GM13976 (cell line): ENCODE results near the gene WDR86.
A peak's percentile ranks its signal among the peaks of the same experiment; 100 is the strongest.

ENCODE experiments used
- DNase-seq: peaks from one replicate; pipeline ENCODE4 v3.0.0; 2012; ENCODE audit warnings: low spot score
- in situ Hi-C: fragments of 300-500 bp; cut with MboI; formaldehyde crosslinking; loops from one replicate; pipeline ENCODE4 v1.12.0; 2022; ENCODE audit warnings: low sequenced_read_pairs, mixed read lengths, inconsistent platforms; ENCODE audit not compliant: unreplicated experiment
- TF ChIP-seq, protein P1 (sequence below): IDR thresholded peaks from 2 replicates; pipeline ENCODE4 v1.5.1; 2012; ENCODE audit warnings: borderline replicate concordance, mild to moderate bottlenecking; ENCODE audit not compliant: insufficient read depth; ENCODE audit errors: extremely low read depth, missing control alignments, control extremely low read depth

WDR86 gene

DNA sequence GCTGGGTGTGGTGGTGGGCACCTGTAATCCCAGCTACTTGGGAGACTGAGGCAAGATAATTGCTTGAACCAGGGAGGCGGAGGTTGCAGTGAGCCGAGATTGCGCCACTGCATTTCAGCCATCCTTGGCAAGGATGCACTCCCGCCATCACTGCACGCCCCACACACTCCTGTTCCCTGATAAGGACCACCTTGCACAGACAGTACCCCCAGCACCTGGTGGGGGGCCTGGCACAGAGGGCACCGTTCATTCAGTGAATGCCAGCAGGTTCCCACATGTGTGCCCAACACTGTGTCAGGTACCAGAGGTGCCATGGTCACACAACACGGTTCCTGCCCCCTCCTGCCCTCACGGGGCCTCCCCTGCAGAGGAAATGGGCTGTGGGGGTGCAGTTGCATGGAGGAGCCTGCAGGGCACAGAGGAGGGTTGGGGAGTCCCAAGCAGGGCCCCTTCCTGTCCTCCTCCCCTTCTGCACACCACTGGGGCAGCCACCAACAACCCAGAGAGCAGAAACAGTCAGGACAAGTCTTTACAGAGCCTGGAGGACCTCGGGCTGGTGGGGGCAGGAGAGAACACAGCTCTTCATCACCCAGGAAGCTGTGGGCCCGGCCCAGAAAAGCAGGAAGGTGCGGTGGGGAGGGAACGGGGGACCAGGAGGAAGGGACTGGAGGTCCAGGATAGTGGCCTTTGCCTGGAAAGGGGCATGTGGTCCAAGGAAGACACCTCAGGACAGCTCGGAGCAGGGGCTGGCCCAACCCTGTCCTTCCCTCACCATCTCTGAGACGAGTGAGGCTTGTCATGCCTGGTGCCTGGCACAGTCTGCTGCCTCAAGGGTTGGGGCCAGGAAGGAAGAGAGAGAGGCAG is 23.1 kb upstream of the WDR86 start:
- peak; percentile 82 for DNase-seq
- in situ Hi-C loops: no loop called here
- TF ChIP-seq, protein P1, sequence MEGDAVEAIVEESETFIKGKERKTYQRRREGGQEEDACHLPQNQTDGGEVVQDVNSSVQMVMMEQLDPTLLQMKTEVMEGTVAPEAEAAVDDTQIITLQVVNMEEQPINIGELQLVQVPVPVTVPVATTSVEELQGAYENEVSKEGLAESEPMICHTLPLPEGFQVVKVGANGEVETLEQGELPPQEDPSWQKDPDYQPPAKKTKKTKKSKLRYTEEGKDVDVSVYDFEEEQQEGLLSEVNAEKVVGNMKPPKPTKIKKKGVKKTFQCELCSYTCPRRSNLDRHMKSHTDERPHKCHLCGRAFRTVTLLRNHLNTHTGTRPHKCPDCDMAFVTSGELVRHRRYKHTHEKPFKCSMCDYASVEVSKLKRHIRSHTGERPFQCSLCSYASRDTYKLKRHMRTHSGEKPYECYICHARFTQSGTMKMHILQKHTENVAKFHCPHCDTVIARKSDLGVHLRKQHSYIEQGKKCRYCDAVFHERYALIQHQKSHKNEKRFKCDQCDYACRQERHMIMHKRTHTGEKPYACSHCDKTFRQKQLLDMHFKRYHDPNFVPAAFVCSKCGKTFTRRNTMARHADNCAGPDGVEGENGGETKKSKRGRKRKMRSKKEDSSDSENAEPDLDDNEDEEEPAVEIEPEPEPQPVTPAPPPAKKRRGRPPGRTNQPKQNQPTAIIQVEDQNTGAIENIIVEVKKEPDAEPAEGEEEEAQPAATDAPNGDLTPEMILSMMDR: no peak

DNA sequence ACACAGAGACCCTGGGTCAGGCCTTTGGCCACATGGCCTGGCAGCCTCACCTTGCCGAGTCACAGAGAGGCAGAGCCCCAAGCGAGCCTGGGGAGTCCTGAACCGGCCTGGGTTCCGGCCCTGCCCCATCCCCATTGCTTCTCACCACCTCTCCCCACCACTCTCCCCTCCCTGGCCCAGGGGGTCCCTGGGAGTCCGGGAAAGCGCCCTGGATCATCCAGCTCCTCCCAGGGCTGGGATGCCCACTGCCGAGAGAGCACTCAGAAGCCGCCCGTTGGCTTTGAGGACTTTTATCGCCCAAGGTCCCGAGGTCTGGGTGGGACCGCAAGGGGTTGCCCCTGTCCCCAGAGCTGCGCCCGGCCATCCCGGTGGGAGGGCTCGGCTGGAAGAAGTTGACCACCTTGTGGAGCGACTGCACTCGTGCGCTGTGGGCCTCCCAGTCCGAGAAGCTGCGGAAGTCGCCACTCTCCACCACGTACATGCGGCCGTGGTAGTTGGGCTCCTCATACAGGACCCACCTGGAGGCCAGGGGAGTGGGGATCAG is 22.0 kb upstream of the WDR86 start:
- TF ChIP-seq, protein P1: no peak
- in situ Hi-C loops: no loop called here
- DNase-seq: peak; percentile 35

DNA sequence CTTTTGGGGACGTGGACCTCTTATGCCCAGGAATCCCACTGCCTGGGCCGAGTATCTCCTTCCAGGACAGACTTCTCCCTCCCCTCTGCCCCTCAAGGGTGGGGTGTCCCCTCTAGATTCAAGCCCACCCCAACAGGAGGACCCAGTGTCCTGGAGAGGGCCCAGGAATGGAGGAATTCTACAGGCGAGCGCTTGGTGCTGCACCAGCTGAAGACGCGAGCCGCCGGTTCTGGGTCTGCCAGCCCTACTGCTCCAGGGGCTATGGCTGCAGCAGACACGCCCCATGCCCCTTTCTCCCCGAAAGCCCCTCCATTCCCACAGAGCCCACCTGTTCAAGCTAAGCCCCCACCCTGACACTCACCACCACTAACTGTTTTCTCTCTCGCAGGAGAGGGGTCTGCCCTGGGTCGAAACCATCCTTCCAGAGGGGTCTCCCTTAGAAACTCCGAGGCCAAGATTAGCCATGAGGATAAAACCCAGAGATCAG is 21.5 kb upstream of the WDR86 start:
- peak; percentile 42 for DNase-seq
- TF ChIP-seq, protein P1: no peak
- in situ Hi-C loops: no loop called here

DNA sequence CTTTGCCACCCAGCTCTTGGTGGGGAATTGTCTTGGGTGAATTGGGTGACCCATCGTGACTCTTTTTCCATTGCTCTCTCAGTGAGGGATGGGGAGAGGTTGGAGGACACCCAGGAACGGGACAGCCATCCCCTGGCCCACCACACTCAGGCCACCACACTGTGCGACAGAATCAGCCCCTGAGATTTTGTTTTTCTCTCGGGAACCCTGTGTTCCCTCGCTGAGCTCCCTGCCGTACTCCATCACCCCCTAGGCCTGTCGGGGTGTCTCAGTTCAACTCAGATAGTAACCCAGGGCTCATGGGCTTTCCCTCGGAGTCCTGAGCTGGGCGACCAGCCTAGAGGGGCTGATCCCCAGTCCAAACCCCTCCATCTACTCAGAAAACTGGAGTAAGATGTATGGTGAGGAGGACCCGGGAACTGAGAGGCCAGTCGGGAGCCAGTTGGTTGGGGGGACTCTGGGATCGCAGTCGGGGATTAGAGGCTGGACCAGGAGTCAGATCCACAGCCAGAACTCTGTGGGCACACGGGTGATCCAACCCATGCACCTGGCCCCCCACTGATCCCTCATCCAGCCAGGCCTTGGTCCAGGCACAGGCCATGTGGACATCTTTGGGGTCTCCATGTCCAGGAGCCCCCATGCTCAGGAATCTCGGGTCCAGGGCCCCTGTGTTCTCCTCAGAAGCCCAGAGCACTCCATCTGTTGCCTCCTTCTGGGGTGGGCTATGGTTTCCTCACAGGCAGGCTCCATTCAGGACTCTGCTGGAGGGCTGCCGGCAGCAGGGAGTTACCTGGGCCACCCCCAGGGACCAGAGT is 20.8 kb upstream of the WDR86 start:
- peak; percentile 36 for DNase-seq
- in situ Hi-C loops: no loop called here

DNA sequence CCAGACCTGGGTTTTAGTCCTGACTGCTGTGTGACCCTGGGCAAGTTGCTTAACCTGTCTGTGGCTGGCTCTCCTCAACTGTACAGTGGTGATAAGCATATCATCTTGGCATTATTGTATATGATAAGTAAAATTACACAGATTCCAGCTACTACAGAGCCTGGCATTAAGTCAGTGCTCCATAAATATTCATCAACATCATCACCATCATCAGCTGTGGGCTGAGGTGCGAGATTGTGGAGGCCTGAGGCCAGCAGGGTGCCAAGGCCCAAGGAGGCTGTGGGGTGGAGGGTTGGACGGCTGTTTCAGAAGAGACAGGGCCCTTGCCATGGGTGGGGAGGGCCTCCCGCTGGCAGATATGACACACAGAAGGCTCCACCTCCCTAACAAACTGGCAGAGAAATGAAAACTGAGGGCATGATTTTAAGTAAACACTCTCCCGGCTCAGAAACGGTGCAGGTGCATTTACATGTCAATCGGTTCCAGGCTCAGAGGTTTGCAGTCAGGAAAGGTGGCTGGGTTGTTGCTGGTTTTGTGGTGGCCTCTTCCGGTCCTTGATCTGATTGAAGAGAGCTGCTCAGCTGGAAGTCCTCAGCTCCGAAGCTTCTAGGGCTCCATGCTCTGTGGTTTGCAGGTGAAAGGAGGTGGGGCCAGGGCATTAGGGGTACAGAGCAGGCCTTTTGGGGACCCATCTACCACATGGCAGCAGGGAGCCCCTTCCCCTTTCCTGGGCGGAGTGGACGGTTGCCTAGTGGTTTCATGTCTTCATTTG is 19.9 kb upstream of the WDR86 start:
- in situ Hi-C loops: no loop called here
- TF ChIP-seq, protein P1: no peak
- DNase-seq: peak; percentile 72

More for the DNA sequence above, 20.8 kb upstream of the WDR86 start:
- TF ChIP-seq, protein P1: no peak

DNA sequence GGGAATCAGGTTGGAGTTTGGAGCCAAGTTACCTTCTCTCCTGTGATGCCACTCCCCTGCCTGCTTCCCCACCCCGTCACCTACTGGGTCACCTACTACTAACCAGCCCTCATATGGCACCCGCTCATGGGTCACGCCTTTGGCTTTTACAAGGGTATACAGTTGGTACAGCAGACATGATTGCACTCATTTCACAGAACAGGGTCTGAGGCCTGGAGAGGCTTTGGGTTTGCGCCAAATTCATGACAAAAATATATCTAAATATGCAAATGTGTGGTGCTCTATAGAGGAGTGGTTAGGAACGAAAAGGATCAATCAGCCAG is 19.4 kb upstream of the WDR86 start:
- no peak for DNase-seq
- TF ChIP-seq, protein P1: no peak
- in situ Hi-C loops: no loop called here
